HepG2 (cell line): Measurements from ENCODE around the gene OR2V2. TPM values are rescaled to one million over a fixed set of nuclear protein-coding genes. Genes with fewer than 3 reads are reported as not detected.

Experiments
- ELF3 ChIP-seq: IDR thresholded peaks from 2 replicates; pipeline ENCODE4 v1.6.1; 2016; ENCODE audit warnings: missing genetic modification reagents, missing compliant biosample characterization
- HMGA1 ChIP-seq: sonication (generic); formaldehyde crosslinking; conservative IDR thresholded peaks from 2 replicates; pipeline ENCODE4 v1.4.0; 2020; ENCODE audit warnings: missing genetic modification reagents
- HOXA3 ChIP-seq: sonication (generic); formaldehyde crosslinking; IDR thresholded peaks from 2 replicates; pipeline ENCODE4 v1.5.0; 2020; ENCODE audit warnings: missing genetic modification reagents
- MBD4 ChIP-seq: IDR thresholded peaks from 2 replicates; pipeline ENCODE4 v1.6.1; 2012; ENCODE audit warnings: low read length, inconsistent platforms, borderline replicate concordance
- MIER3 ChIP-seq: IDR thresholded peaks from 2 replicates; pipeline ENCODE4 v1.6.1; 2016; ENCODE audit warnings: missing compliant biosample characterization, borderline replicate concordance
- PBX2 ChIP-seq: IDR thresholded peaks from 2 replicates; pipeline ENCODE4 v1.6.1; 2016; ENCODE audit warnings: control low read depth
- SP1 ChIP-seq, 2 experiments: fragments of 450-650 bp in 1 of 2; sonication (generic) in 1 of 2; formaldehyde crosslinking in 1 of 2; IDR thresholded peaks; 2 replicates each; pipeline versions ENCODE4 v1.4.0 to v1.6.1; 2016 to 2020; ENCODE audit warnings: missing genetic modification reagents in 1 of 2
- TEAD3 ChIP-seq: optimal IDR thresholded peaks from 2 replicates; pipeline ENCODE3; 2016; ENCODE audit warnings: borderline replicate concordance
- ZBTB1 ChIP-seq: sonication (generic); formaldehyde crosslinking; IDR thresholded peaks from 2 replicates; pipeline ENCODE4 v1.4.0; 2020; ENCODE audit warnings: missing genetic modification reagents, borderline replicate concordance
- ZNF766 ChIP-seq: sonication (generic); formaldehyde crosslinking; IDR thresholded peaks from 2 replicates; pipeline ENCODE4 v1.5.0; 2020; ENCODE audit warnings: missing genetic modification reagents, borderline replicate concordance
- polyA plus RNA-seq, 8 experiments: library from polyadenylated mRNA; depleted of rRNA in 3 of 8; stranded (reverse) in 7 of 8; unstranded in 1 of 8; fragments of >200 nt; fragmentation: Illumina TruSeq in 4 of 8; extraction: Trizol in 4 of 8; gene quantifications; 2 replicates each; pipeline versions ENCODE4 v1.2.1 to v1.2.3, GENCODE V29; 2011 to 2016; ENCODE audit warnings: low read depth in 4 of 8, missing spikeins in 1 of 8, mixed read lengths in 1 of 8; ENCODE audit not compliant: insufficient read depth in 1 of 8
- total RNA-seq, 5 experiments: library from RNA; depleted of rRNA; stranded (reverse); fragments of >200 nt; fragmentation: Illumina TruSeq; extraction: Trizol; gene quantifications; 2 replicates each; pipeline ENCODE4 v1.2.3, GENCODE V29; 2016; ENCODE audit warnings: low read depth in 1 of 5
- TF ChIP-seq, protein P1 (sequence below): sonication (generic); formaldehyde crosslinking; IDR thresholded peaks from 2 replicates; pipeline ENCODE4 v1.4.0; 2020; ENCODE audit warnings: missing genetic modification reagents
- TF ChIP-seq, protein P2 (sequence below): IDR thresholded peaks from 2 replicates; pipeline ENCODE4 v1.6.1; 2018; ENCODE audit warnings: missing genetic modification reagents, mild to moderate bottlenecking, missing compliant biosample characterization
- TF ChIP-seq, protein P3 (sequence below): IDR thresholded peaks from 2 replicates; pipeline ENCODE4 v1.6.1; 2012; ENCODE audit warnings: low read depth, low read length, improper control_type of control experiment
- TF ChIP-seq, protein P4 (sequence below): sonication (generic); formaldehyde crosslinking; IDR thresholded peaks from 2 replicates; pipeline ENCODE4 v1.5.0; 2020; ENCODE audit warnings: missing genetic modification reagents
- TF ChIP-seq, protein P5 (sequence below): sonication (generic); formaldehyde crosslinking; IDR thresholded peaks from 2 replicates; pipeline ENCODE4 v1.4.0; 2020; ENCODE audit warnings: missing genetic modification reagents

OR2V2 gene
- total and polyA plus RNA-seq, 2 of the 13 experiments (the other 11 are each of a cell fraction or from before 2014, with no cell fraction given): not detected

DNA sequence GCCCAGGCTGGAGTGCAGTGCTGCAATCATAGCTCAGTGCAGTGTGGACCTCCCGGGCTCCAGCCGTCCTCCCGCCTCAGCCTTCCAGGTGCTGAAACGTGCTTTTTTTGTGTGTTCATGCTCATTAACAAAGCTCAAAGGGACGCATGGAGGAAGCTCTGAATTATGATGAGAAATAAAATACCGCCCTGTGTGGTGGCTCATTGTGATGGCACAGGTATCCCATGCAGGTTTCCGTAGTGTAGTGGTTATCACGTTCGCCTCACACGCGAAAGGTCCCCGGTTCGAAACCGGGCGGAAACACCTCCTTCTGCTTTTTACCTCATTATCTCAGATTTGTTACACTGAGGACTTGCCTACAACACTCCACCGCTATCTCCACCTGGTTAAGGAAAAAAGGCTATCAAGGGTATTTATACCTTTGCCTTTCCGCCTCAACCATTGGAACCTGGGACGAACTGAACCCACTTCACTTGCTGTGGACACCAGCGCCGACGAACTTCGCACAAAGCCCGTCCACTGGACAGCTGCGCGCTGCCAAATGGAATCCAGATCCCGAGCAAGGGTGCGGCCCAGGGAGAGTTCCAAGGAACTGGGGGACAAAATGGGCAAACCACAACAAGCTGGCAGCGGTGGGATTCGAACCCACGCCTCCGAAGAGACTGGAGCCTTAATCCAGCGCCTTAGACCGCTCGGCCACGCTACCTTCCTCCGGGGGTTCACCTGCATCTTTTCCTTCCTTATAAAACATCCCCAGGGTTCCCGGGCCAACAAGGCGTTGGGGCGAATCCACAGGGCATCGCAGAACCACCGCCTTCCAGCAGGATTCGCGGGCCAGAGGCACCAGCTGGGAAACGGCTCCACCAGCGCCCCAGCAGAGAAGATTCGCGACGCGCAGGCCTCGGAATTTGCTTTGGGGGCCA is 26.3 kb downstream of the OR2V2 start (continued):
- TF ChIP-seq ZBTB1 (CRISPR knock-in tag) (no peak), HOXA3 (0 out of 2 replicates have a peak, but pooled peaks have one; percentile 10), ELF3 (CRISPR knock-in tag) (no peak), HMGA1 (CRISPR knock-in tag) (no peak), MIER3 (CRISPR knock-in tag) (no peak; the same call in 1 of the 2 replicates), MBD4 (no peak), SP1 (IDR thresholded peaks at IDR 0.05) (no peak), SP1 (CRISPR knock-in tag; IDR thresholded peaks at IDR 0.05) (0 out of 2 replicates have a peak, but pooled peaks have one; percentile 10), ZNF766 (CRISPR knock-in tag) (no peak), TEAD3 (CRISPR knock-in tag) (peak; percentile 39), PBX2 (CRISPR knock-in tag) (no peak)
- TF ChIP-seq, protein P1, sequence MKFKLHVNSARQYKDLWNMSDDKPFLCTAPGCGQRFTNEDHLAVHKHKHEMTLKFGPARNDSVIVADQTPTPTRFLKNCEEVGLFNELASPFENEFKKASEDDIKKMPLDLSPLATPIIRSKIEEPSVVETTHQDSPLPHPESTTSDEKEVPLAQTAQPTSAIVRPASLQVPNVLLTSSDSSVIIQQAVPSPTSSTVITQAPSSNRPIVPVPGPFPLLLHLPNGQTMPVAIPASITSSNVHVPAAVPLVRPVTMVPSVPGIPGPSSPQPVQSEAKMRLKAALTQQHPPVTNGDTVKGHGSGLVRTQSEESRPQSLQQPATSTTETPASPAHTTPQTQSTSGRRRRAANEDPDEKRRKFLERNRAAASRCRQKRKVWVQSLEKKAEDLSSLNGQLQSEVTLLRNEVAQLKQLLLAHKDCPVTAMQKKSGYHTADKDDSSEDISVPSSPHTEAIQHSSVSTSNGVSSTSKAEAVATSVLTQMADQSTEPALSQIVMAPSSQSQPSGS (CRISPR knock-in tag): 0 out of 2 replicates have a peak, but pooled peaks have one; percentile 19
- TF ChIP-seq, protein P2, sequence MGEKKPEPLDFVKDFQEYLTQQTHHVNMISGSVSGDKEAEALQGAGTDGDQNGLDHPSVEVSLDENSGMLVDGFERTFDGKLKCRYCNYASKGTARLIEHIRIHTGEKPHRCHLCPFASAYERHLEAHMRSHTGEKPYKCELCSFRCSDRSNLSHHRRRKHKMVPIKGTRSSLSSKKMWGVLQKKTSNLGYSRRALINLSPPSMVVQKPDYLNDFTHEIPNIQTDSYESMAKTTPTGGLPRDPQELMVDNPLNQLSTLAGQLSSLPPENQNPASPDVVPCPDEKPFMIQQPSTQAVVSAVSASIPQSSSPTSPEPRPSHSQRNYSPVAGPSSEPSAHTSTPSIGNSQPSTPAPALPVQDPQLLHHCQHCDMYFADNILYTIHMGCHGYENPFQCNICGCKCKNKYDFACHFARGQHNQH (CRISPR knock-in tag): peak; percentile 53; the same call in 1 of the 2 replicates
- TF ChIP-seq, protein P3, sequence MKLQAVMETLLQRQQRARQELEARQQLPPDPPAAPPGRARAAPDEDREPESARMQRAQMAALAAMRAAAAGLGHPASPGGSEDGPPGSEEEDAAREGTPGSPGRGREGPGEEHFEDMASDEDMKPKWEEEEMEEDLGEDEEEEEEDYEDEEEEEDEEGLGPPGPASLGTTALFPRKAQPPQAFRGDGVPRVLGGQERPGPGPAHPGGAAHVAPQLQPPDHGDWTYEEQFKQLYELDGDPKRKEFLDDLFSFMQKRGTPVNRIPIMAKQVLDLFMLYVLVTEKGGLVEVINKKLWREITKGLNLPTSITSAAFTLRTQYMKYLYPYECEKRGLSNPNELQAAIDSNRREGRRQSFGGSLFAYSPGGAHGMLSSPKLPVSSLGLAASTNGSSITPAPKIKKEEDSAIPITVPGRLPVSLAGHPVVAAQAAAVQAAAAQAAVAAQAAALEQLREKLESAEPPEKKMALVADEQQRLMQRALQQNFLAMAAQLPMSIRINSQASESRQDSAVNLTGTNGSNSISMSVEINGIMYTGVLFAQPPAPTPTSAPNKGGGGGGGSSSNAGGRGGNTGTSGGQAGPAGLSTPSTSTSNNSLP: peak; percentile 57; the same call in 1 of the 2 replicates
- TF ChIP-seq, protein P4, sequence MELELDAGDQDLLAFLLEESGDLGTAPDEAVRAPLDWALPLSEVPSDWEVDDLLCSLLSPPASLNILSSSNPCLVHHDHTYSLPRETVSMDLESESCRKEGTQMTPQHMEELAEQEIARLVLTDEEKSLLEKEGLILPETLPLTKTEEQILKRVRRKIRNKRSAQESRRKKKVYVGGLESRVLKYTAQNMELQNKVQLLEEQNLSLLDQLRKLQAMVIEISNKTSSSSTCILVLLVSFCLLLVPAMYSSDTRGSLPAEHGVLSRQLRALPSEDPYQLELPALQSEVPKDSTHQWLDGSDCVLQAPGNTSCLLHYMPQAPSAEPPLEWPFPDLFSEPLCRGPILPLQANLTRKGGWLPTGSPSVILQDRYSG (CRISPR knock-in tag): no peak
- TF ChIP-seq, protein P5, sequence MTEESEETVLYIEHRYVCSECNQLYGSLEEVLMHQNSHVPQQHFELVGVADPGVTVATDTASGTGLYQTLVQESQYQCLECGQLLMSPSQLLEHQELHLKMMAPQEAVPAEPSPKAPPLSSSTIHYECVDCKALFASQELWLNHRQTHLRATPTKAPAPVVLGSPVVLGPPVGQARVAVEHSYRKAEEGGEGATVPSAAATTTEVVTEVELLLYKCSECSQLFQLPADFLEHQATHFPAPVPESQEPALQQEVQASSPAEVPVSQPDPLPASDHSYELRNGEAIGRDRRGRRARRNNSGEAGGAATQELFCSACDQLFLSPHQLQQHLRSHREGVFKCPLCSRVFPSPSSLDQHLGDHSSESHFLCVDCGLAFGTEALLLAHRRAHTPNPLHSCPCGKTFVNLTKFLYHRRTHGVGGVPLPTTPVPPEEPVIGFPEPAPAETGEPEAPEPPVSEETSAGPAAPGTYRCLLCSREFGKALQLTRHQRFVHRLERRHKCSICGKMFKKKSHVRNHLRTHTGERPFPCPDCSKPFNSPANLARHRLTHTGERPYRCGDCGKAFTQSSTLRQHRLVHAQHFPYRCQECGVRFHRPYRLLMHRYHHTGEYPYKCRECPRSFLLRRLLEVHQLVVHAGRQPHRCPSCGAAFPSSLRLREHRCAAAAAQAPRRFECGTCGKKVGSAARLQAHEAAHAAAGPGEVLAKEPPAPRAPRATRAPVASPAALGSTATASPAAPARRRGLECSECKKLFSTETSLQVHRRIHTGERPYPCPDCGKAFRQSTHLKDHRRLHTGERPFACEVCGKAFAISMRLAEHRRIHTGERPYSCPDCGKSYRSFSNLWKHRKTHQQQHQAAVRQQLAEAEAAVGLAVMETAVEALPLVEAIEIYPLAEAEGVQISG (CRISPR knock-in tag): peak; percentile 32; the same call in 1 of the 2 replicates
